Thyroid gland (tissue), 4 donors: ENCODE measurements around the gene SATB2.

Experiments used
- POLR2A ChIP-seq, 2 donors: fragments of 450-650 bp; IDR thresholded peaks; one replicate each; pipeline ENCODE4 v1.6.1; 2017; ENCODE audit warnings: antibody characterized with exemption in 2 of 2, mild to moderate bottlenecking in 2 of 2, moderate library complexity in 1 of 2
- TF ChIP-seq, protein P1 (sequence below), 6 experiments: fragments of 200-600 bp in 3 of 6; fragments of 450-650 bp in 3 of 6; sonication (generic) in 3 of 6; IDR thresholded peaks; one replicate each; pipeline ENCODE4 v1.5.1; 2016 to 2019; ENCODE audit warnings: antibody characterized with exemption in 6 of 6, mild to moderate bottlenecking in 2 of 6, inconsistent platforms in 1 of 6, moderate library complexity in 1 of 6

DNA sequence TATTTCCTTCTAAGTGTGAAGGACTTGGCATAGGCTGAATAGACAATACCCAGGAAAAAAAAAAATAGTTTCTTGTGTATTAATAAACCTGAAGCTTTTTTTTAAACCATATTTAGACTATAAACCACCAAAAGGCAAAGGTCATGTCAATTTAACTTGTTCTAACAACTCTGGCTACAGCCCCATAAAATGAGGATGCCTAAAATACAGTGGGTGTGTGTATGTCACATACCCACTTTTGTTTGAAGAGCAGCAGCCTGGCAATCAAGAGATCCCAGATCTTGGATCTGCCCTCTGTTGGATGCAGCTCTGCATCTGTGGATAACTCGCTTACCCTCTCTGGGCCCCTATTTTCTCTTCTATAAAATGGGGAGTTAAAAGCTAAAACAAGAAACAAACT, 65.4 kb downstream of the SATB2 start:
- TF ChIP-seq, protein P1, sequence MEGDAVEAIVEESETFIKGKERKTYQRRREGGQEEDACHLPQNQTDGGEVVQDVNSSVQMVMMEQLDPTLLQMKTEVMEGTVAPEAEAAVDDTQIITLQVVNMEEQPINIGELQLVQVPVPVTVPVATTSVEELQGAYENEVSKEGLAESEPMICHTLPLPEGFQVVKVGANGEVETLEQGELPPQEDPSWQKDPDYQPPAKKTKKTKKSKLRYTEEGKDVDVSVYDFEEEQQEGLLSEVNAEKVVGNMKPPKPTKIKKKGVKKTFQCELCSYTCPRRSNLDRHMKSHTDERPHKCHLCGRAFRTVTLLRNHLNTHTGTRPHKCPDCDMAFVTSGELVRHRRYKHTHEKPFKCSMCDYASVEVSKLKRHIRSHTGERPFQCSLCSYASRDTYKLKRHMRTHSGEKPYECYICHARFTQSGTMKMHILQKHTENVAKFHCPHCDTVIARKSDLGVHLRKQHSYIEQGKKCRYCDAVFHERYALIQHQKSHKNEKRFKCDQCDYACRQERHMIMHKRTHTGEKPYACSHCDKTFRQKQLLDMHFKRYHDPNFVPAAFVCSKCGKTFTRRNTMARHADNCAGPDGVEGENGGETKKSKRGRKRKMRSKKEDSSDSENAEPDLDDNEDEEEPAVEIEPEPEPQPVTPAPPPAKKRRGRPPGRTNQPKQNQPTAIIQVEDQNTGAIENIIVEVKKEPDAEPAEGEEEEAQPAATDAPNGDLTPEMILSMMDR (IDR thresholded peaks at IDR 0.05) = no peak
- no peak for TF ChIP-seq POLR2A (IDR thresholded peaks at IDR 0.05)
